IMR-90 (cell line): ENCODE results near the gene KCNQ5. TPM values are rescaled to one million over a fixed set of nuclear protein-coding genes. Genes with fewer than 3 reads are reported as not detected.

Source experiments
- ATAC-seq: fragments of 200-7000 bp; cut with Tn5 transposase; 2 replicates; pipeline ENCODE4 v1.9.1; 2020; ENCODE audit warnings: low read depth, mild to moderate bottlenecking, moderate library complexity
- BruUV-seq: library from RNA; stranded (reverse); fragments of 400-500 nt; replicated peaks from 2 replicates; lab custom pipeline; 2021; lab: Mats Ljungman, UMichigan
- CTCF ChIA-PET: fragments of 300-600 bp; formaldehyde crosslinking; extraction: SDS; loops from one replicate; lab custom pipeline; 2021; ENCODE audit warnings: antibody characterized with exemption; lab: Yijun Ruan, JAX
- POLR2A ChIA-PET: fragments of 300-600 bp; sonication (Branson Sonifier 250); formaldehyde crosslinking; loops from one replicate; lab custom pipeline; 2022; ENCODE audit warnings: antibody characterized with exemption; ENCODE audit not compliant: unreplicated experiment; lab: Charles Lee
- DNase-seq: peaks from one replicate; pipeline ENCODE4 v3.0.0; 2013
- H2AFZ ChIP-seq: replicated peaks from 2 replicates; pipeline ENCODE3; 2013; ENCODE audit warnings: low read length, mild to moderate bottlenecking; ENCODE audit not compliant: poor library complexity
- H2AK5ac ChIP-seq: 2 replicates; pipeline ENCODE4 v1.6.1; 2013; ENCODE audit warnings: low read depth, low read length, inconsistent platforms
- H2AK9ac ChIP-seq: replicated peaks from 2 replicates; pipeline ENCODE3; 2013; ENCODE audit warnings: mild to moderate bottlenecking, low read depth, low read length, moderate library complexity; ENCODE audit not compliant: poor library complexity
- H2BK120ac ChIP-seq: 2 replicates; pipeline ENCODE4 v1.6.1; 2013; ENCODE audit warnings: low read depth, low read length, inconsistent platforms
- H2BK15ac ChIP-seq: 3 replicates; pipeline ENCODE4 v1.6.1; 2013; ENCODE audit warnings: low read depth, low read length, inconsistent platforms
- H2BK20ac ChIP-seq: 2 replicates; pipeline ENCODE4 v1.6.1; 2013; ENCODE audit warnings: low read depth, mild to moderate bottlenecking, inconsistent platforms, low read length, moderate library complexity
- H2BK5ac ChIP-seq: 2 replicates; pipeline ENCODE4 v1.6.1; 2013; ENCODE audit warnings: mild to moderate bottlenecking, low read depth, low read length, inconsistent platforms; ENCODE audit not compliant: poor library complexity, severe bottlenecking
- H3K14ac ChIP-seq: replicated peaks from 2 replicates; pipeline ENCODE4 v1.6.1; 2013; ENCODE audit warnings: low read depth, low read length, inconsistent platforms
- H3K18ac ChIP-seq: 2 replicates; pipeline ENCODE4 v1.6.1; 2013; ENCODE audit warnings: low read depth, low read length, control low read depth
- H3K23ac ChIP-seq: 2 replicates; pipeline ENCODE4 v1.6.1; 2013; ENCODE audit warnings: low read depth, low read length, inconsistent platforms
- H3K27ac ChIP-seq: 2 replicates; pipeline ENCODE4 v1.5.1; 2013; ENCODE audit warnings: mild to moderate bottlenecking, control low read depth, low read length; ENCODE audit not compliant: insufficient read depth
- H3K27me3 ChIP-seq: 2 replicates; pipeline ENCODE4 v1.6.1; 2013; ENCODE audit warnings: low read length; ENCODE audit not compliant: control insufficient read depth, insufficient read depth
- H3K36me3 ChIP-seq: 2 replicates; pipeline ENCODE4 v1.6.1; 2013; ENCODE audit warnings: low read length, mixed read lengths; ENCODE audit not compliant: control insufficient read depth, insufficient read depth
- H3K4ac ChIP-seq: 2 replicates; pipeline ENCODE4 v1.6.1; 2013; ENCODE audit warnings: low read depth, low read length, inconsistent platforms
- H3K4me1 ChIP-seq: 2 replicates; pipeline ENCODE4 v1.6.1; 2013; ENCODE audit warnings: low read length, mixed read lengths; ENCODE audit not compliant: control insufficient read depth, insufficient read depth
- H3K4me2 ChIP-seq: 2 replicates; pipeline ENCODE4 v1.6.1; 2013; ENCODE audit warnings: low read depth, mild to moderate bottlenecking, control low read depth, low read length, moderate library complexity
- H3K4me3 ChIP-seq: 2 replicates; pipeline ENCODE4 v1.5.1; 2013; ENCODE audit warnings: low read depth, mild to moderate bottlenecking, control low read depth, low read length, moderate library complexity; ENCODE audit not compliant: insufficient read depth
- H3K56ac ChIP-seq: 2 replicates; pipeline ENCODE4 v1.6.1; 2013; ENCODE audit warnings: low read length, inconsistent platforms; ENCODE audit not compliant: insufficient read depth; ENCODE audit errors: extremely low read depth
- H3K79me1 ChIP-seq, 2 experiments: 2 replicates each; pipeline ENCODE4 v1.6.1; 2013; ENCODE audit warnings: low read length in 2 of 2, inconsistent platforms in 1 of 2, low read depth in 1 of 2
- H3K9ac ChIP-seq: 2 replicates; pipeline ENCODE4 v1.6.1; 2013; ENCODE audit warnings: low read depth, low read length, control low read depth
- H3K9me1 ChIP-seq: 2 replicates; pipeline ENCODE4 v1.6.1; 2013; ENCODE audit warnings: low read length, inconsistent platforms; ENCODE audit not compliant: insufficient read depth
- H3K9me3 ChIP-seq: 2 replicates; pipeline ENCODE4 v1.6.1; 2013; ENCODE audit warnings: low read length; ENCODE audit not compliant: control insufficient read depth, insufficient read depth
- H4K20me1 ChIP-seq: 2 replicates; pipeline ENCODE4 v1.6.1; 2013; ENCODE audit warnings: low read length, inconsistent platforms; ENCODE audit not compliant: insufficient read depth
- H4K5ac ChIP-seq: 2 replicates; pipeline ENCODE4 v1.6.1; 2013; ENCODE audit warnings: mild to moderate bottlenecking, low read depth, low read length, control low read depth
- H4K8ac ChIP-seq, 2 experiments: 2 replicates each; pipeline ENCODE4 v1.6.1; 2013; ENCODE audit warnings: low read depth in 2 of 2, low read length in 2 of 2, control low read depth in 1 of 2, inconsistent platforms in 1 of 2
- H4K91ac ChIP-seq: 2 replicates; pipeline ENCODE4 v1.6.1; 2013; ENCODE audit warnings: low read depth, low read length, inconsistent platforms; ENCODE audit not compliant: insufficient read depth
- CEBPB ChIP-seq: IDR thresholded peaks from 2 replicates; pipeline ENCODE4 v1.6.1; 2012; ENCODE audit warnings: low read depth, low read length, improper control_type of control experiment
- CTCF ChIP-seq: conservative IDR thresholded peaks from 2 replicates; pipeline ENCODE4 v1.5.1; 2012; ENCODE audit warnings: mild to moderate bottlenecking, low read depth, low read length, improper control_type of control experiment
- FOS ChIP-seq: fragments of 150-350 bp; IDR thresholded peaks from 2 replicates; pipeline ENCODE4 v1.6.1; 2016; ENCODE audit warnings: low read depth, low read length
- MAFK ChIP-seq: IDR thresholded peaks from 2 replicates; pipeline ENCODE4 v1.6.1; 2012; ENCODE audit warnings: low read depth, low read length, improper control_type of control experiment
- MAZ ChIP-seq: IDR thresholded peaks from 2 replicates; pipeline ENCODE4 v1.6.1; 2012; ENCODE audit warnings: low read depth, mild to moderate bottlenecking, low read length, improper control_type of control experiment, moderate library complexity, borderline replicate concordance
- NFE2L2 ChIP-seq: fragments of 150-350 bp; IDR thresholded peaks from 2 replicates; pipeline ENCODE4 v1.6.1; 2016; ENCODE audit warnings: low read depth, mild to moderate bottlenecking, low read length
- RCOR1 ChIP-seq: IDR thresholded peaks from 2 replicates; pipeline ENCODE4 v1.6.1; 2012; ENCODE audit warnings: mild to moderate bottlenecking, low read length, improper control_type of control experiment; ENCODE audit not compliant: insufficient replicate concordance
- dilution Hi-C: fragments of 300-500 bp; cut with HindIII; formaldehyde crosslinking; loops from one replicate; pipeline ENCODE4 v1.14.3; 2018; ENCODE audit warnings: low sequenced_read_pairs; ENCODE audit not compliant: unreplicated experiment
- in situ Hi-C: fragments of 300-500 bp; cut with MboI; formaldehyde crosslinking; loops from 3 replicates; pipeline ENCODE4 v1.14.3; 2019; ENCODE audit warnings: low sequenced_read_pairs, inconsistent platforms, mixed read lengths
- intact Hi-C: fragments of 100-400 bp; cut with micrococcal nuclease; formaldehyde crosslinking; loops from 2 replicates; pipeline ENCODE4 v1.10.0; 2022
- polyA plus RNA-seq, 3 experiments: library from polyadenylated mRNA; depleted of rRNA; stranded (reverse); fragments of >200 nt; gene quantifications; 2 replicates each; pipeline ENCODE4 v1.2.3, GENCODE V29; 2012; ENCODE audit warnings: low replicate concordance in 1 of 3
- total RNA-seq: library from RNA; depleted of rRNA; stranded (reverse); fragments of >200 nt; gene quantifications from 2 replicates; pipeline ENCODE4 v1.2.3, GENCODE V29; 2012

Gene KCNQ5
- total and polyA plus RNA-seq, 2 of the 4 experiments (the other 2 are of a cell fraction): 0.75 to 1.3 TPM

- DNase-seq (no peak), ATAC-seq (no peak)
- intact Hi-C loops (no loop called here), dilution Hi-C loops (no loop called here), in situ Hi-C loops (no loop called here)
- H3K14ac ChIP-seq: no peak overlapping the region
- no peak overlapping the region for H2BK15ac ChIP-seq
- no peak overlapping the region for H2AK9ac ChIP-seq
- no peak overlapping the region for H3K9ac ChIP-seq
- no peak overlapping the region for H2BK20ac ChIP-seq
- no peaks in the 10 kb centered on the region for H3K27me3 ChIP-seq
- no peak overlapping the region for H3K23ac ChIP-seq
- H2BK5ac ChIP-seq: no peak overlapping the region
- no peak overlapping the region for H3K56ac ChIP-seq
- no peak overlapping the region for H3K4me3 ChIP-seq
- no TSS peak for BruUV-seq
- TF ChIP-seq FOS (no peak), CTCF (no peak), MAFK (no peak), NFE2L2 (no peak), RCOR1 (no peak), CEBPB (no peak), MAZ (no peak)
- H3K18ac ChIP-seq: no peak overlapping the region
- H3K4me1 ChIP-seq: no peaks in the 10 kb centered on the region
- POLR2A ChIA-PET: no interaction called here
- H3K27ac ChIP-seq: no peak overlapping the region
- no peaks in the 10 kb centered on the region for H3K79me1 ChIP-seq
- H2BK120ac ChIP-seq: no peak overlapping the region
- H3K36me3 ChIP-seq: no peaks in the 10 kb centered on the region
- no peak overlapping the region for H2AFZ ChIP-seq
- H4K20me1 ChIP-seq: no peaks in the 10 kb centered on the region
- CTCF ChIA-PET: no interaction called here
- H4K91ac ChIP-seq: no peak overlapping the region
- H2AK5ac ChIP-seq: no peak overlapping the region
- no peaks in the 10 kb centered on the region for H3K9me1 ChIP-seq
- no peak overlapping the region for H3K4me2 ChIP-seq
- no peaks in the 10 kb centered on the region for H3K9me3 ChIP-seq
- H4K5ac ChIP-seq: no peak overlapping the region
- no peak overlapping the region for H3K4ac ChIP-seq
- no peak overlapping the region for H4K8ac ChIP-seq
Observed at GRCh38 chr6:72876256-72876655, 254.4 kb downstream of the KCNQ5 start.
